Karpas-422 (cell line): ENCODE results near the gene ETFB. TPM values are rescaled to one million over a fixed set of nuclear protein-coding genes. Genes with fewer than 3 reads are reported as not detected.

Experiments
- DNase-seq: peaks from one replicate; pipeline ENCODE4 v3.0.0-alpha.2; 2015
- H2AFZ ChIP-seq: fragments of 200-600 bp; sonication (generic); 2 replicates; pipeline ENCODE4 v1.6.1; 2014; ENCODE audit warnings: antibody characterized with exemption, low read length, mixed read lengths
- H3K27ac ChIP-seq: fragments of 200-600 bp; sonication (generic); 2 replicates; pipeline ENCODE4 v1.5.1; 2014; ENCODE audit warnings: mild to moderate bottlenecking, low read length, moderate library complexity
- H3K27me3 ChIP-seq: fragments of 200-600 bp; sonication (generic); 2 replicates; pipeline ENCODE4 v1.6.1; 2014; ENCODE audit warnings: low read length, mixed read lengths
- H3K36me3 ChIP-seq: fragments of 200-600 bp; sonication (generic); 2 replicates; pipeline ENCODE4 v1.6.1; 2014; ENCODE audit warnings: low read length, mixed read lengths; ENCODE audit not compliant: insufficient read depth
- H3K4me1 ChIP-seq: fragments of 200-600 bp; sonication (generic); 2 replicates; pipeline ENCODE4 v1.6.1; 2014; ENCODE audit warnings: mild to moderate bottlenecking, low read length, mixed read lengths
- H3K4me2 ChIP-seq: fragments of 200-600 bp; sonication (generic); 2 replicates; pipeline ENCODE4 v1.6.1; 2014; ENCODE audit warnings: low read length, low read depth, mild to moderate bottlenecking; ENCODE audit not compliant: poor library complexity, severe bottlenecking
- H3K4me3 ChIP-seq: fragments of 200-600 bp; sonication (generic); 2 replicates; pipeline ENCODE4 v1.5.1; 2014; ENCODE audit warnings: mild to moderate bottlenecking, antibody characterized with exemption, low read length, mixed read lengths
- H3K79me2 ChIP-seq: fragments of 200-600 bp; sonication (generic); 2 replicates; pipeline ENCODE4 v1.6.1; 2014; ENCODE audit warnings: mild to moderate bottlenecking, low read length, mixed read lengths
- H3K9ac ChIP-seq: fragments of 200-600 bp; sonication (generic); 2 replicates; pipeline ENCODE4 v1.6.0; 2014; ENCODE audit warnings: low read length
- H3K9me2 ChIP-seq: fragments of 200-600 bp; sonication (generic), shearing (Covaris generic); replicated peaks from 2 replicates; pipeline ENCODE4 v1.6.0; 2014; ENCODE audit warnings: mild to moderate bottlenecking, low read length, moderate library complexity; ENCODE audit not compliant: insufficient read depth
- H3K9me3 ChIP-seq: fragments of 300-700, 200-600 bp; sonication (generic); 2 replicates; pipeline ENCODE4 v1.6.1; 2014; ENCODE audit warnings: low read length, mixed read lengths
- H4K20me1 ChIP-seq: fragments of 200-600 bp; sonication (generic); 2 replicates; pipeline ENCODE4 v1.6.1; 2014; ENCODE audit warnings: mild to moderate bottlenecking, antibody characterized with exemption, low read length, low read depth; ENCODE audit not compliant: insufficient read depth
- total RNA-seq: library from RNA; depleted of rRNA; stranded (reverse); fragments of >200 nt; shearing (Covaris generic); gene quantifications from 2 replicates; pipeline ENCODE4 v1.2.3, GENCODE V29; 2014; ENCODE audit warnings: low replicate concordance

ETFB gene
- total RNA-seq, 1 experiment from 2014 or later: 112 TPM

GRCh38 chr19:51368366-51369282, 2.4 kb upstream of the ETFB start, which contains the start of gene CLDND2:
TSS of gene CLDND2 (minus strand) at chr19:51369003. CDS start at chr19:51368577, 426 bp downstream.
- Histone ChIP-seq H3K9ac (peak within 1 kb of the TSS; percentile 96), H3K4me3 (peak within 1 kb of the TSS; percentile 90), H3K27ac (peak within 1 kb of the TSS; percentile 64), H3K9me3 (no peaks in the 10 kb centered on the region), H3K4me2 (peak within 1 kb of the TSS; percentile 89), H3K4me1 (peaks cover 36% of the 10 kb centered on the region), H3K79me2 (peaks cover 28% of the 10 kb centered on the region), H3K9me2 (no peaks in the 10 kb centered on the region), H3K27me3 (no peaks in the 10 kb centered on the region), H3K36me3 (no peaks in the 10 kb centered on the region), H2AFZ (peak within 1 kb of the TSS; percentile 33; the same call in 1 of the 2 replicates), H4K20me1 (no peaks in the 10 kb centered on the region)
- peak; percentile 57 for DNase-seq

DNA sequence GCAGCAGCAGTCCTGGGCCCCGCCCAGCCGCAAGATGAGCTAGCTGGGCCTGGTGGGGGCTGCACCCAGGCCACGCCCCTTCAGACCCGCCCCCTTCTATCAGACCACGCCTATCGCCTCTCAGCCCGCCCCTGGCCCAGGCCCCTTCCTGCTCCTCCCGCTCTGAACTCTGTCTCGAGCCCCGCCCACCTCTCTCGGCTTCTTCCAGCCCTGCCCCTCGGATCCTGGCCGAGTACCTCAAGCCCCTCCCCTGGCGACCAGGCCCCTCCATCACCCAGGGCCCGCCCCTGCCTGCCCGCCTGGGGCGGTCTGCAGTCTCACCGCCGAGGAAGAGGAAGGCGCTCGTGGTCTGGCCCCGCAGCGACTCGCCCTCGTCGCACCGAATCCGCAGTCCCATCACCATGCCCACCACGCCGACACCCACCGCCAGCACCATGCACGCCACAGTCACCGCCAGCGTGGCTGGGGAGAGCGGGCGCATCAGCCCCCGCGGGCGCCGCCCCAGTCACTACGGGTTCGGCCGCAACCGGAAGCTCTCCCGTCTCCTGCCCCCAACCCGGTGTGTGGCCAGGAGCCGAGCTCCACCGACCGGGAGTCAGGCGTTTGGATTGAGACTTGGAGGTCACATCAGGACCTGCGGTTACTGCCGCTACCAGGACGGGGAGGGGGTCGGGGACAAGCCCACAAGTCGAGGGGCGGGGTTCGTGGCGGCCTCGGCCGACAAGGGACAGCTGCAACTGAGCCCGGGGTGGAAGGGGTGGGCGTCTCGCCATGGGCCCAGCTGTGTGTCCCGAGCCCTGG, 1.6 kb upstream of the ETFB start:
- peak overlapping the region; percentile 33; the same call in 1 of the 2 replicates for H2AFZ ChIP-seq
- no peaks in the 10 kb centered on the region for H4K20me1 ChIP-seq
- peak overlapping the region; percentile 95 for H3K4me2 ChIP-seq
- peaks cover 35% of the 10 kb centered on the region for H3K79me2 ChIP-seq
- no peaks in the 10 kb centered on the region for H3K36me3 ChIP-seq
- H3K9ac ChIP-seq: peak overlapping the region; percentile 96
- H3K4me3 ChIP-seq: peak overlapping the region; percentile 90
- peak overlapping the region; percentile 92 for H3K27ac ChIP-seq
- DNase-seq: peak; percentile 100
- no peaks in the 10 kb centered on the region for H3K27me3 ChIP-seq
- H3K4me1 ChIP-seq: peaks cover 41% of the 10 kb centered on the region
- H3K9me3 ChIP-seq: no peaks in the 10 kb centered on the region
- H3K9me2 ChIP-seq: no peaks in the 10 kb centered on the region

DNA sequence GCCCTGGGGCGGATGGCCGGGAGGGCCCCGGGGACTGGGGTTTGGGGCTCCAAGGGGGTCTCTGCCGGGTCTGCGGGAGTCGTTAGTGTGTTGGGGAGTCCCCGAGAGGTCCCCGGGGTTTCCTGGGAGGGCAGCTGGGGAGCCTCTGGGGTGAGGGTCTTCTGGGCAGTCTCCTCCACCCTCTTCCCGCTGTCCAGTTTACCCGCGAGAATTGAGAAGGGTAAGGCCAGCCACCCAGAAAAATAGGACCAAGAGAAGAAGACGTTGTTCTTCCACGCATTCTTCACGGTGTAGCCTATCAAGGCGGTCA, 1.0 kb upstream of the ETFB start:
- Histone ChIP-seq H3K27ac (peak overlapping the region; percentile 92), H2AFZ (no peak overlapping the region), H4K20me1 (no peaks in the 10 kb centered on the region), H3K9ac (peak overlapping the region; percentile 94), H3K36me3 (no peaks in the 10 kb centered on the region), H3K79me2 (peaks cover 41% of the 10 kb centered on the region), H3K9me2 (no peaks in the 10 kb centered on the region), H3K4me2 (peak overlapping the region; percentile 95), H3K27me3 (no peaks in the 10 kb centered on the region), H3K4me3 (peak overlapping the region; percentile 75), H3K4me1 (peaks cover 40% of the 10 kb centered on the region), H3K9me3 (no peaks in the 10 kb centered on the region)
- DNase-seq: peak; percentile 90

GRCh38 chr19:51366389-51367254, 434 bp upstream of the ETFB start:
- peak overlapping the region; percentile 95 for H3K4me2 ChIP-seq
- H2AFZ ChIP-seq: no peak overlapping the region
- H3K9me3 ChIP-seq: no peaks in the 10 kb centered on the region
- peak overlapping the region; percentile 92 for H3K27ac ChIP-seq
- no peaks in the 10 kb centered on the region for H3K27me3 ChIP-seq
- peaks cover 46% of the 10 kb centered on the region for H3K79me2 ChIP-seq
- H3K9me2 ChIP-seq: no peaks in the 10 kb centered on the region
- peaks cover 39% of the 10 kb centered on the region for H3K4me1 ChIP-seq
- H4K20me1 ChIP-seq: no peaks in the 10 kb centered on the region
- peak; percentile 100 for DNase-seq
- no peaks in the 10 kb centered on the region for H3K36me3 ChIP-seq
- H3K4me3 ChIP-seq: peak overlapping the region; percentile 75
- H3K9ac ChIP-seq: peak overlapping the region; percentile 94

DNA sequence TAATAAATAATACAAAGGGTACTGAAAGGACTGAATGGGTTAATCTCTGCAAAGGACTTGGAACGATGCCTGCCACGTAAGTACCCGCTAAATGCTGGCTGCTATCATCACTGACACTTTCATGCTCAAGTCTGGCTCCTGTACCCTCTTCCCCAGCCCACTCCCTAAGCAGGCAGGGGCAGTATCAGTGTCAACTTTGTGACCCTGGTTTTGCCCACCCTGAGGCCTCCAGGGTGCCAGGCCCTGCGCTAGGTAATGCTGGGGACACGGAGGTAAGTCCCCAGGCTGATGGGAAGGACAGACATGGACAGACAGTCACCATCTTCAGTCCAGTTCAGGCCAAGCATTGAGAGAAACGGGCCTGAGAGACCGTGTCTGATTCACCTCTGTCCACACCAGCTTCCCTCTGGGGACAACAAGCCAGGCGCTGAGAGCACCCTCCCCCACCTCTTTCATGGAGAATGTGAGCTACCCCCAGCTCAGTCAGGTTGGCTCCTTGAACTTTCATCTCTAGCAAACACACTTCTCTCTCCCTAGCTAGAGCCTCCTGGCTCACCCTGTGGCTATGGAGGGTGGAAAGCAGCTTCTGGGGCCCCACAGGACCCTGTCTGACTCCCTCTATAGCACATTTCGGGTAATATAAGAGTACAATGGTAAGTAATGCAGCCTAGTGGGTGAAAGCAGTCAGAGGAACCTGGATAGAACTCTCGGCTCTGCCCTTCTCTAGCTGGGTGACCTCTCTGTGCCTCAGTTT, 800 bp downstream of the ETFB start:
- peaks cover 39% of the 10 kb centered on the region for H3K4me1 ChIP-seq

GRCh38 chr19:51364200-51365106, 1.7 kb downstream of the ETFB start:
- Histone ChIP-seq H3K79me2 (peaks cover 60% of the 10 kb centered on the region), H3K9me3 (no peaks in the 10 kb centered on the region), H2AFZ (no peak overlapping the region), H3K36me3 (no peaks in the 10 kb centered on the region), H3K4me1 (peaks cover 39% of the 10 kb centered on the region), H3K4me2 (peak overlapping the region; percentile 78), H3K4me3 (no peak overlapping the region; the same call in 1 of the 2 replicates), H3K9ac (peak overlapping the region; percentile 38), H3K27ac (no peak overlapping the region), H4K20me1 (no peaks in the 10 kb centered on the region), H3K9me2 (no peaks in the 10 kb centered on the region), H3K27me3 (no peaks in the 10 kb centered on the region)
- DNase-seq: peak; percentile 40

More for the DNA sequence above, 800 bp downstream of the ETFB start:
- peak overlapping the region; percentile 75 for H3K27ac ChIP-seq
- H3K27me3 ChIP-seq: no peaks in the 10 kb centered on the region
- peak; percentile 83 for DNase-seq
- no peaks in the 10 kb centered on the region for H3K36me3 ChIP-seq
- H3K9me3 ChIP-seq: no peaks in the 10 kb centered on the region
- H3K9ac ChIP-seq: peak overlapping the region; percentile 83
- peaks cover 52% of the 10 kb centered on the region for H3K79me2 ChIP-seq
- H2AFZ ChIP-seq: 0 out of 2 replicates have a peak overlapping the region, but pooled peaks have one; percentile 15
- no peaks in the 10 kb centered on the region for H3K9me2 ChIP-seq
- H3K4me2 ChIP-seq: peak overlapping the region; percentile 78
- H4K20me1 ChIP-seq: no peaks in the 10 kb centered on the region
- peak overlapping the region; percentile 75 for H3K4me3 ChIP-seq
